CD4-positive, alpha-beta T cell (primary cell): ENCODE data around the gene PTPRN2. TPM values are rescaled to one million over a fixed set of nuclear protein-coding genes. Genes with fewer than 3 reads are reported as not detected.

ENCODE experiments used
- ATAC-seq: fragments of 200-7000 bp; cut with Tn5 transposase; one replicate; pipeline ENCODE4 v1.10.0; 2022; ENCODE audit warnings: mild to moderate bottlenecking; ENCODE audit not compliant: poor library complexity
- CTCF ChIA-PET: fragments of 350-600 bp; sonication (Branson Sonifier 250); formaldehyde crosslinking; loops from one replicate; lab custom pipeline; 2021; ENCODE audit warnings: antibody characterized with exemption, inconsistent platforms; lab: Charles Lee
- POLR2A ChIA-PET: fragments of 350-600 bp; sonication (Branson Sonifier 250); formaldehyde crosslinking; loops from one replicate; lab custom pipeline; 2021; ENCODE audit warnings: antibody characterized with exemption, inconsistent platforms; lab: Charles Lee
- DNase-seq, 14 experiments: peaks; one replicate each; pipeline ENCODE4 v3.0.0-alpha.2; 2013 to 2020; ENCODE audit warnings: mixed read lengths in 2 of 14
- H3K27ac ChIP-seq, 2 donors: one replicate each; pipeline versions ENCODE4 v1.5.1 to v1.7.0; 2013; ENCODE audit warnings: low read length in 2 of 2, low read depth in 1 of 2, mild to moderate bottlenecking in 1 of 2
- H3K27me3 ChIP-seq, 2 experiments: 1 replicate in 1 of 2; 2 replicates in 1 of 2; pipeline versions ENCODE4 v1.6.1 to v1.7.0; 2013; ENCODE audit warnings: low read length in 2 of 2, control low read depth in 1 of 2, mild to moderate bottlenecking in 1 of 2, moderate library complexity in 1 of 2; ENCODE audit not compliant: insufficient read depth in 2 of 2, control insufficient read depth in 1 of 2
- H3K36me3 ChIP-seq: one replicate; pipeline ENCODE4 v1.6.1; 2013; ENCODE audit warnings: low read length, control low read depth; ENCODE audit not compliant: insufficient read depth
- H3K4me1 ChIP-seq: one replicate; pipeline ENCODE4 v1.6.1; 2013; ENCODE audit warnings: low read length, control low read depth; ENCODE audit not compliant: insufficient read depth
- H3K4me3 ChIP-seq: one replicate; pipeline ENCODE4 v1.5.1; 2013; ENCODE audit warnings: mild to moderate bottlenecking, low read length, moderate library complexity
- H3K9me3 ChIP-seq, 2 experiments: 1 replicate in 1 of 2; 2 replicates in 1 of 2; pipeline versions ENCODE4 v1.6.1 to v1.7.0; 2013; ENCODE audit warnings: low read length in 2 of 2, mild to moderate bottlenecking in 2 of 2, control low read depth in 1 of 2, moderate library complexity in 1 of 2; ENCODE audit not compliant: control insufficient read depth in 1 of 2, insufficient read depth in 1 of 2
- H3K27ac Mint-ChIP-seq: one replicate; pipeline ENCODE4 v1.8.0; 2020; ENCODE audit warnings: mixed read lengths
- H3K27me3 Mint-ChIP-seq: one replicate; pipeline ENCODE4 v1.8.0; 2021; ENCODE audit warnings: mixed read lengths
- H3K36me3 Mint-ChIP-seq: one replicate; pipeline ENCODE4 v1.8.0; 2021; ENCODE audit warnings: low read depth, mixed read lengths
- H3K4me1 Mint-ChIP-seq: one replicate; pipeline ENCODE4 v1.8.0; 2021; ENCODE audit warnings: low read depth, mixed read lengths
- H3K4me3 Mint-ChIP-seq: one replicate; pipeline ENCODE4 v1.8.0; 2020; ENCODE audit warnings: mild to moderate bottlenecking, mixed read lengths
- H3K9me3 Mint-ChIP-seq: one replicate; pipeline ENCODE4 v1.8.0; 2020; ENCODE audit warnings: mixed read lengths
- CTCF ChIP-seq: fragments of 200-600 bp; IDR thresholded peaks from one replicate; pipeline ENCODE4 v1.8.0; 2022; ENCODE audit warnings: antibody characterized with exemption, mild to moderate bottlenecking
- intact Hi-C, 2 experiments: fragments of 100-400 bp; cut with DNase I in 1 of 2; cut with micrococcal nuclease in 1 of 2; formaldehyde crosslinking; loops; one replicate each; pipeline versions ENCODE4 v1.15.1 to v1.9.0; 2023 to 2025; cut with DNase I, micrococcal nuclease
- total RNA-seq, 174 experiments: library from RNA in 2 of 174; stranded (reverse) in 2 of 174; gene quantifications; one replicate each; pipeline ENCODE4 v1.2.3 and lab custom pipeline; 2021 to 2026

PTPRN2 gene
- total RNA-seq, 2 experiments from 2014 or later = 0.34 to 0.44 TPM

- DNase-seq = no peak
- no peak for TF ChIP-seq CTCF
- CTCF ChIA-PET = no interaction called here
- Mint-ChIP-seq H3K4me1 (no peaks in the 10 kb centered on the region), H3K27ac (no peak overlapping the region), H3K36me3 (no peaks in the 10 kb centered on the region), H3K4me3 (no peak overlapping the region), H3K9me3 (no peaks in the 10 kb centered on the region), H3K27me3 (no peaks in the 10 kb centered on the region)
- intact Hi-C loops = no loop called here
- no peak for ATAC-seq
- no peak overlapping the region for H3K4me3 ChIP-seq
- POLR2A ChIA-PET = no interaction called here
- no peaks in the 10 kb centered on the region for H3K27me3 ChIP-seq
- H3K27ac ChIP-seq = no peak overlapping the region
- H3K36me3 ChIP-seq = no peaks in the 10 kb centered on the region
- peaks cover 0 to 6% of the 10 kb centered on the region in 2 experiments for H3K9me3 ChIP-seq
- no peaks in the 10 kb centered on the region for H3K4me1 ChIP-seq
Measured at GRCh38 chr7:157548691-157549303, 1038.8 kb downstream of the PTPRN2 start.

- H3K36me3 ChIP-seq = no peaks in the 10 kb centered on the region
- H3K4me3 ChIP-seq = no peak overlapping the region
- intact Hi-C loops = no loop called here
- Mint-ChIP-seq H3K27ac (no peak overlapping the region), H3K36me3 (no peaks in the 10 kb centered on the region), H3K4me3 (no peak overlapping the region), H3K27me3 (no peaks in the 10 kb centered on the region), H3K9me3 (no peaks in the 10 kb centered on the region), H3K4me1 (no peaks in the 10 kb centered on the region)
- ATAC-seq (no peak), DNase-seq (no peak)
- peaks cover 0 to 6% of the 10 kb centered on the region in 2 experiments for H3K9me3 ChIP-seq
- H3K27me3 ChIP-seq = no peaks in the 10 kb centered on the region
- TF ChIP-seq CTCF = no peak
- POLR2A ChIA-PET = no interaction called here
- CTCF ChIA-PET = no interaction called here
- H3K27ac ChIP-seq = no peak overlapping the region
- no peaks in the 10 kb centered on the region for H3K4me1 ChIP-seq
Measured at GRCh38 chr7:157547611-157548010, 1040.0 kb downstream of the PTPRN2 start.

- no peak overlapping the region for H3K4me3 Mint-ChIP-seq
- intact Hi-C loops = no loop called here
- ChIA-PET CTCF (no interaction called here), POLR2A (no interaction called here)
- Histone ChIP-seq H3K9me3 (peaks cover 0 to 6% of the 10 kb centered on the region in 2 experiments), H3K36me3 (no peaks in the 10 kb centered on the region), H3K4me1 (no peaks in the 10 kb centered on the region), H3K27me3 (no peaks in the 10 kb centered on the region), H3K27ac (no peak overlapping the region), H3K4me3 (no peak overlapping the region)
- TF ChIP-seq CTCF = no peak
- H3K4me1 Mint-ChIP-seq = no peaks in the 10 kb centered on the region
- H3K9me3 Mint-ChIP-seq = no peaks in the 10 kb centered on the region
- H3K27ac Mint-ChIP-seq = no peak overlapping the region
- ATAC-seq (no peak), DNase-seq (no peak)
- H3K36me3 Mint-ChIP-seq = no peaks in the 10 kb centered on the region
- no peaks in the 10 kb centered on the region for H3K27me3 Mint-ChIP-seq
Measured at GRCh38 chr7:157547102-157547501, 1040.5 kb downstream of the PTPRN2 start.
